ENCODE data around the gene NUCB1. TPM values are rescaled to one million over a fixed set of nuclear protein-coding genes. Genes with fewer than 3 reads are reported as not detected.
A peak's percentile ranks its signal among the peaks of the same experiment; 100 is the strongest.

The NUCB1 gene
- total and polyA plus RNA-seq, 9 of the 15 experiments (the other 6 are each of a cell fraction or from before 2014, with no cell fraction given), result 3.1 to 153 (median 71.7) TPM

DNA sequence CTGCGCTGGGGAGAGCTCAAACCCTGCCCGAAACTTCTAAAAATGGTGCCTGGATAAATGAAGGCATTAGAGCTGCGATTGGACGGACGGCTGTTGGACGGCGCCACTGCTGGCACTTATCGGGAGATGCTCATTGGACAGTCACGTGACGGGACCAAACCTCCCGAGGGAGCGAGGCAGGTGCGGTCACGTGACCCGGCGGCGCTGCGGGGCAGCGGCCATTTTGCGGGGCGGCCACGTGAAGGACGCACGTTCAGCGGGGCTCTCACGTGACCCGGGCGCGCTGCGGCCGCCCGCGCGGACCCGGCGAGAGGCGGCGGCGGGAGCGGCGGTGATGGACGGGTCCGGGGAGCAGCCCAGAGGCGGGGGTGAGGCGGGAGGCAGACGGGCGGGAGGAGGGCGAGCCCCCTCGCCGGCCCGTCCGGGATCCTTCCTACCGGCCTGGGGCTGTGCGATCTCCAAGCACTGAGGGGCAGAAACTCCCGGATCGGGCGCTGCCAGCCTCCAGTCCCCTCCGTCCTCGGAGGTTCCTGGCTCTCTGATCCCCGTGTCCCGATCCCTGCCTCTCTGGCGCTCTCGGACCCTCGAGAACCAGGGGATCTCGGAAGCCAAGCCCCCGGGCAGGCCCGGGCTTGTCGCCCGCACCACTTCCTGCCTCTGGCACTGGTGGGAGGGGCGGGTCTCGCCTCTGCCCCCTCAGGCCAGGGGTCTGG is 54.6 kb downstream of the NUCB1 start, which contains the start of gene BAX (continued):
- TF ChIP-seq, protein P1, sequence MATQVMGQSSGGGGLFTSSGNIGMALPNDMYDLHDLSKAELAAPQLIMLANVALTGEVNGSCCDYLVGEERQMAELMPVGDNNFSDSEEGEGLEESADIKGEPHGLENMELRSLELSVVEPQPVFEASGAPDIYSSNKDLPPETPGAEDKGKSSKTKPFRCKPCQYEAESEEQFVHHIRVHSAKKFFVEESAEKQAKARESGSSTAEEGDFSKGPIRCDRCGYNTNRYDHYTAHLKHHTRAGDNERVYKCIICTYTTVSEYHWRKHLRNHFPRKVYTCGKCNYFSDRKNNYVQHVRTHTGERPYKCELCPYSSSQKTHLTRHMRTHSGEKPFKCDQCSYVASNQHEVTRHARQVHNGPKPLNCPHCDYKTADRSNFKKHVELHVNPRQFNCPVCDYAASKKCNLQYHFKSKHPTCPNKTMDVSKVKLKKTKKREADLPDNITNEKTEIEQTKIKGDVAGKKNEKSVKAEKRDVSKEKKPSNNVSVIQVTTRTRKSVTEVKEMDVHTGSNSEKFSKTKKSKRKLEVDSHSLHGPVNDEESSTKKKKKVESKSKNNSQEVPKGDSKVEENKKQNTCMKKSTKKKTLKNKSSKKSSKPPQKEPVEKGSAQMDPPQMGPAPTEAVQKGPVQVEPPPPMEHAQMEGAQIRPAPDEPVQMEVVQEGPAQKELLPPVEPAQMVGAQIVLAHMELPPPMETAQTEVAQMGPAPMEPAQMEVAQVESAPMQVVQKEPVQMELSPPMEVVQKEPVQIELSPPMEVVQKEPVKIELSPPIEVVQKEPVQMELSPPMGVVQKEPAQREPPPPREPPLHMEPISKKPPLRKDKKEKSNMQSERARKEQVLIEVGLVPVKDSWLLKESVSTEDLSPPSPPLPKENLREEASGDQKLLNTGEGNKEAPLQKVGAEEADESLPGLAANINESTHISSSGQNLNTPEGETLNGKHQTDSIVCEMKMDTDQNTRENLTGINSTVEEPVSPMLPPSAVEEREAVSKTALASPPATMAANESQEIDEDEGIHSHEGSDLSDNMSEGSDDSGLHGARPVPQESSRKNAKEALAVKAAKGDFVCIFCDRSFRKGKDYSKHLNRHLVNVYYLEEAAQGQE (IDR thresholded peaks at IDR 0.05; ENCODE audit: borderline replicate concordance), result peak; percentile 99
- TF ChIP-seq, protein P1 (CRISPR knock-in tag; IDR thresholded peaks at IDR 0.05; ENCODE audit: low read depth), result 0 out of 2 replicates have a peak, but pooled peaks have one; percentile 24
- TF ChIP-seq LARP7 (IDR thresholded peaks at IDR 0.05), result no peak
- TF ChIP-seq POLR2G (IDR thresholded peaks at IDR 0.05; ENCODE audit: low read depth, low read length), result peak; percentile 82
- TF ChIP-seq RNF2 (IDR thresholded peaks at IDR 0.05), result 0 out of 2 replicates have a peak, but pooled peaks have one; percentile 21
- TF ChIP-seq ARHGAP35 (IDR thresholded peaks at IDR 0.05; ENCODE audit: partially characterized antibody), result no peak
- TF ChIP-seq, protein P2, sequence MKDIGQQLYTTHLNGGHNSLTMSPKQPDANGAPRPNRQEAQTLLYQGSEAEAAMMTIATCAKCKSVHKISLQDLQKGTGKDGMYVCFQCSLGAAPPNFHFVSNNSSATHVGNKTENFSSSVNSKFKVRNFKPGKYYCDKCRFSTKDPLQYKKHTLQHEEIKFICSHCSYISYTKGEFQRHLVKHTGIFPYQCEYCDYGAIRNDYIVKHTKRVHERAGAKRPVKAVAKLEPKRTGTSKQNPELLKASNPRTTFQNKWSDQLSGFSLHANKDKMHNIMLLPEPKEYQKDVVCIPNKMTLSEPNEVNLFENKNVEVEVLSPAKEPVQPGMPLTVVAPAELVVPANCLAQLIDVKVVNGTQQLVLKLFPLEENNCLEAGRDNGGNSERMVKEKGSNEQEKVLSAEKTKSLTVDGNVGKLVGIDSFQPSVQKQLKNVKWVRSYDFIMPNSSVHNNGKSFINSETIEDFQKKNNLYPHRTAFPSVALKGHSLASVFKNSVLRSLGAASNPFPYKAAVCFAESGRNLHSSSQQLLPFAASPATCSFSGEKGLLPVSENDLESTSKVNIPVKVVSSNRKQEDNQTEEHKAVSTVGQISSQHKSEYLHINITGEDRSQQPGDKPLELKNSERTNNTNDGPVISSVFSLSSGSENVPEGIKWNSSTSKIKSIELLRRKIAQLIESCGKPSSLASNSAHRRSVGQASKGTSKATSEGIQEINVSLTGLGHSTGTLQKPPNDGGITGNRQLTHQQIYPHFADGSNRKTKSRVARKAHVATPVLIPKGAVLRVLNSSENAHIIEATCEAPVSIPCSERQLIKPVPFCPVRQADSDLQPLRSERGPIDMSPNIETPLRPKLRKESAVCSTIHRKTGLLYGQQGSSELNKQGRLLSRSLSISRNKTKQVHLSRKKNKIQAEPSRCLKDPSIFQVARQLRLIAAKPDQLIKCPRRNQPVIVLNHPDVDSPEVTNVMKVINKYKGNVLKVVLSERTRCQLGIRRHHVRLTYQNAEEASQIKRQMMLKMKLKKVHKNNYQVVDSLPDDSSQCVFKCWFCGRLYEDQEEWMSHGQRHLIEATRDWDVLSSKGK (CRISPR knock-in tag; IDR thresholded peaks at IDR 0.05), result no peak
- TF ChIP-seq GABPB1 (CRISPR knock-in tag; IDR thresholded peaks at IDR 0.05), result peak; percentile 63; the same call in 1 of the 2 replicates
- peak; percentile 61 for TF ChIP-seq SMAD1 (IDR thresholded peaks at IDR 0.05; ENCODE audit: low read depth, low read length, partially characterized antibody)
- TF ChIP-seq NR2F6 (CRISPR knock-in tag; IDR thresholded peaks at IDR 0.05), result peak; percentile 6; the same call in 1 of the 2 replicates
- TF ChIP-seq, protein P3, sequence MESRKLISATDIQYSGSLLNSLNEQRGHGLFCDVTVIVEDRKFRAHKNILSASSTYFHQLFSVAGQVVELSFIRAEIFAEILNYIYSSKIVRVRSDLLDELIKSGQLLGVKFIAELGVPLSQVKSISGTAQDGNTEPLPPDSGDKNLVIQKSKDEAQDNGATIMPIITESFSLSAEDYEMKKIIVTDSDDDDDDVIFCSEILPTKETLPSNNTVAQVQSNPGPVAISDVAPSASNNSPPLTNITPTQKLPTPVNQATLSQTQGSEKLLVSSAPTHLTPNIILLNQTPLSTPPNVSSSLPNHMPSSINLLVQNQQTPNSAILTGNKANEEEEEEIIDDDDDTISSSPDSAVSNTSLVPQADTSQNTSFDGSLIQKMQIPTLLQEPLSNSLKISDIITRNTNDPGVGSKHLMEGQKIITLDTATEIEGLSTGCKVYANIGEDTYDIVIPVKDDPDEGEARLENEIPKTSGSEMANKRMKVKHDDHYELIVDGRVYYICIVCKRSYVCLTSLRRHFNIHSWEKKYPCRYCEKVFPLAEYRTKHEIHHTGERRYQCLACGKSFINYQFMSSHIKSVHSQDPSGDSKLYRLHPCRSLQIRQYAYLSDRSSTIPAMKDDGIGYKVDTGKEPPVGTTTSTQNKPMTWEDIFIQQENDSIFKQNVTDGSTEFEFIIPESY (CRISPR knock-in tag; IDR thresholded peaks at IDR 0.05), result peak; percentile 83
- no peak for TF ChIP-seq RBM17 (IDR thresholded peaks at IDR 0.05; ENCODE audit: borderline replicate concordance, low read depth, low read length)
- TF ChIP-seq EGR1 (conservative IDR thresholded peaks at IDR 0.05), result peak; percentile 80
- TF ChIP-seq TCF3 (CRISPR knock-in tag; IDR thresholded peaks at IDR 0.05), result peak; percentile 53
- TF ChIP-seq BRF1 (IDR thresholded peaks at IDR 0.05; ENCODE audit: borderline replicate concordance, extremely low read depth, insufficient read length), result no peak
